Epithelial cell of esophagus (primary cell): ENCODE measurements around the gene DCDC2C.

Experiments
- DNase-seq: peaks from one replicate; pipeline ENCODE4 v3.0.0; 2010; ENCODE audit warnings: low read depth
- H3K4me3 ChIP-seq: 2 replicates; pipeline ENCODE4 v1.5.1; 2011; ENCODE audit warnings: mild to moderate bottlenecking, low read length, control low read depth
- TF ChIP-seq, protein P1 (sequence below): IDR thresholded peaks from 2 replicates; pipeline ENCODE4 v1.5.1; 2011; ENCODE audit warnings: low read depth, mild to moderate bottlenecking, low read length, control low read depth, inconsistent platforms; ENCODE audit not compliant: insufficient read depth; ENCODE audit errors: missing control alignments

DCDC2C gene

DNA sequence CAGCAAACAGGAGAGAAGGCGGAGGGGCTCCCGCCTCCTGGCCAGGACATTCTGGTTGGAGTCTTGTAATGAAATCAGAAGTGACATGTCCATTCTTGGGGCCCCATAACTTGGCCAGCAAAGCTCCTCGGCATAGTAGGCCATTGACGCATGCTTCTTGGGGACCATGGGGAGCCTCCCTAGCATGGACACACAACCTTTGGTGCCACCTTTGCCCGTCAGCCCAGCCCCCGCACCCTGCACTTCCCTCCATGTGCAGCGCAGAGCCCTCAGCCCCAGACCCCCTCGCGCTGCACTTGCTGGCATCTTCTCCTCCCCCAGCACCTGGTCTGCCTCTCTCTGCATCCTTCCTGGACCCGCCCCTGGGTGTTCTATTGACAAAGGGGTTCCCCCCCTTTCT is 23.1 kb downstream of the DCDC2C start:
- no peak overlapping the region for H3K4me3 ChIP-seq
- no peak for DNase-seq
- TF ChIP-seq, protein P1, sequence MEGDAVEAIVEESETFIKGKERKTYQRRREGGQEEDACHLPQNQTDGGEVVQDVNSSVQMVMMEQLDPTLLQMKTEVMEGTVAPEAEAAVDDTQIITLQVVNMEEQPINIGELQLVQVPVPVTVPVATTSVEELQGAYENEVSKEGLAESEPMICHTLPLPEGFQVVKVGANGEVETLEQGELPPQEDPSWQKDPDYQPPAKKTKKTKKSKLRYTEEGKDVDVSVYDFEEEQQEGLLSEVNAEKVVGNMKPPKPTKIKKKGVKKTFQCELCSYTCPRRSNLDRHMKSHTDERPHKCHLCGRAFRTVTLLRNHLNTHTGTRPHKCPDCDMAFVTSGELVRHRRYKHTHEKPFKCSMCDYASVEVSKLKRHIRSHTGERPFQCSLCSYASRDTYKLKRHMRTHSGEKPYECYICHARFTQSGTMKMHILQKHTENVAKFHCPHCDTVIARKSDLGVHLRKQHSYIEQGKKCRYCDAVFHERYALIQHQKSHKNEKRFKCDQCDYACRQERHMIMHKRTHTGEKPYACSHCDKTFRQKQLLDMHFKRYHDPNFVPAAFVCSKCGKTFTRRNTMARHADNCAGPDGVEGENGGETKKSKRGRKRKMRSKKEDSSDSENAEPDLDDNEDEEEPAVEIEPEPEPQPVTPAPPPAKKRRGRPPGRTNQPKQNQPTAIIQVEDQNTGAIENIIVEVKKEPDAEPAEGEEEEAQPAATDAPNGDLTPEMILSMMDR: no peak

DNA sequence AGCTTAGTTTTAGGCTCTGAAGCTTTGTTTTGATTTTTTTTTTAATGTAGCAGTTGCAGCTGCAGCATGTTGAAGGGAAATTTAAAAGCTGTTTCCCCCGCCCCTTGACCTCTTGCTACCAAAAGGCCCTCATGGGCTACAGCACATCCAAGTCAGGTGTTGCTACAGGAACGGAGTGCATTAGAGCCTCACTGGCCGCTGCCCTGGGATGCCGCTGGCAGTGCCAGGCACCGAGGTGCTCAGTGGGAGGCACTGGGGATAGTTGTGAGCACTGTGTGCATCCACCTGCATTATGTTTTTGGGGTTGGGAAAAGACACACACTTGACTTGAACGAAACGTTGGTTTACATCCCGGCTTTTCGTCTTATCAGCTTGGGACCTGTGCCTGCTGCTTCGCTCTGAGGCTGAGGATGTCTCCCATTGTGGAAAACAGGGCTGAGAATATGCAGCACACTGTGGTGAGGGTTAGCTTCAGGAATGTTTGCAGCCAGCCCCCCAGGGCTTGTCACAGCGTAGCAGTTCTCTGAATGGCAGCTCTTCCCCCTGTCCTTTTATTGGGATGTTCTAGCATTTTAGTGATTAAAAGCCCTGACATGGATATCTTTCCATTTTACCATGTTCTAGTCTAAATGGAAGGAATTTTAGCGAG is 24.1 kb downstream of the DCDC2C start:
- H3K4me3 ChIP-seq: no peak overlapping the region
- TF ChIP-seq, protein P1: no peak
- DNase-seq: no peak

DNA sequence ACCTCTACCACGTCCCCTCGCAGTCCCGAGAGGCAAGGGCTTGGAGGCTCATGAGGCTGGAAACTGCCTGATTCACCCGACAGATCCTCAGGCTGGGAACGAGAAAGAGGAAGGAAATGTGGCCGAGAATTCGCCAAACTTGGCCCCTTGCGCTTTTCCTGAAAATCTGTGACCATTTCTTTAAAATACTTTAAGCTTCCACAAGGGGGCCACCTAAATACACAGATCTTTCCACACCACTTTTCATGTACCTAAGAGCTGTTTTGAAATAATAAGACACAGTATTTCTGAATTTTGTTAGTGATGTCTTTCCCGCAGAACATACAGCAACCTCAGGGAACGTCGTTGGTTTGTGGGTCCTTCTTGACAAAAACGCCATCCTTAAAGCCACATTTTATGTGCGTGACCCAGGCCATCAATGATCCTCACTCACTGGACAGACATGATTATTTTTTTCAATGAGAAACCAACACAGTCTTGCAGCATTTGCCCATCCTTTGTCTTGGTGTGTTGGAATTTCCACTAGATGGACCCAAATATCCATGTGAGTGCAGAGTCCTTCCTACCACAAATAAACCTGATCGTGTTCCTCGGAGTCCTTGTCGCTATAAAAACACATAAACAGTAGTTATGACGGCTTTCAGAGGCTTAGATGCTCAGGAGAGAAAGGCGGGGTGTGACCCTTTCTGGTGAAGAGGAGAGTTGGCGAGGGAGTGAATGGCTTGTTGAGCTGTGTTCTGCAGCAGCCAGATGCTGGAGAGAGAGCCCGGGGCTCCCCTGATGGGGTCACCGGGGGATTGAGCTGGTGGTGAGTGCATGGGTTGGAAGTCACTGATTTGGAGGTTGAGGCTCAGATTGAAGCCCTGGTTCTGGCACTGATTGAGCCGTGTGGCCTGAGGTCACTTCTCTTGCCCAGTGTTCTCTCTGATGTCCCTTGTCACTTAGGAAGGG is 25.0 kb downstream of the DCDC2C start:
- TF ChIP-seq, protein P1: peak; percentile 47
- H3K4me3 ChIP-seq: no peak overlapping the region
- peak; percentile 38 for DNase-seq

DNA sequence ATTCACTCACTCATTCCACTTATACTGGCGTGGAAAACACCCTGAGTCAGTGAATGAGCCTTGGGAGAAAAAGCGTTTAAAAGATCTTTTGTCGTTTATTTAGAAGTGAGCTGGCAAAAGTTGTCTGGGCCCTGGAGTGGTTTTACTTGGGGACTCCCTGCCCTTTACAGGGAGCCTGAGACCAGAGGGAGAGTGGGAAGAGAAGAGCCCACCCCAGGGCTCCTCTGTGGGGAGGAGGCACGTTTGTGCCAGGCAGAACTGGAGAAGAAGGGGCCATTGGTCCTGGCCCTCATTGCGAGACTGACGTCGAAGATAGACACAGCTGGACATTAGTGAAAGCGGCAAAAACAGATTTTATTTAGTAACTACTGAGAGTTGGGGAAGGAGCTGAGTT is 25.7 kb downstream of the DCDC2C start:
- TF ChIP-seq, protein P1: no peak
- no peak for DNase-seq

DNA sequence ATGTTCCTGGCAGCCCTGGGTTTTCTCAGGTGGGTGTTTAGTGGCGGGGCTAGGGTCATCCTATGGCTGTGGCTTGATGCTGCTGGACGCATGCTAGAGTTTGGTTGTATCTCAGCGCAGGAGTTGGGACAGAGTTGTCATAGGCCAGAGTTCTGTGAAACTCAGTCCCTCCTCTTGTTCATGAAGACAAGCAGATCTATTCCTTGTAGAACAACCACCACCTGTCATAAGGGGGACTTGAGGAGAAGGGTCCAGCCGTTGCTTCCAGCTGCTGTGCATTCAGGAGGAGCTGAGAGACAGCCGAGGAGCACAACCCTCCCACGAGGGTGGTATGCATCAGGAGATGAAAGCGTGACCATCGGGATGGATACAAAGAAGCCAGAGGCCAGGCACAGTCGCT is 26.4 kb downstream of the DCDC2C start:
- TF ChIP-seq, protein P1: no peak
- DNase-seq: no peak
- no peak overlapping the region for H3K4me3 ChIP-seq

More for the DNA sequence above, 25.7 kb downstream of the DCDC2C start:
- no peak overlapping the region for H3K4me3 ChIP-seq

DNA sequence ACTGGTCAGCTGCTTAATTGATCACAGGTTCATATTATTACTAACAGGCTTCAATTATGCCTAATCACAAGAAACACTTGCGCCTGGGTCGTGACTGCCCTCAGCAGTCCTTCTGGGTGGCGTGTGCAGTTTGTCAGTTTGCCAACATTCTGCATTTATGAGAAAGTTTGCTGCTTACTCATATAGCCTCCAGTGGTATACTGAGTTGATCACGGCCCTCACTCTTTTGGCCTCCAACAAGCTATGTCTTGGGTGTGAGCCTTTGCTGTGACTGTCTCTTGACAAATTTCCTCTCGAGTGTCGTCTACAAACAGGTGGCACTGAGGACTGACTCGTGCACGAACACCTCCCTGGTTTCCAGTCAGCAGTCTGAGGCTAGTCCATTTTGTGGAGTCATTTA is 27.3 kb downstream of the DCDC2C start:
- no peak overlapping the region for H3K4me3 ChIP-seq
- peak; percentile 44 for DNase-seq
- TF ChIP-seq, protein P1: no peak

DNA sequence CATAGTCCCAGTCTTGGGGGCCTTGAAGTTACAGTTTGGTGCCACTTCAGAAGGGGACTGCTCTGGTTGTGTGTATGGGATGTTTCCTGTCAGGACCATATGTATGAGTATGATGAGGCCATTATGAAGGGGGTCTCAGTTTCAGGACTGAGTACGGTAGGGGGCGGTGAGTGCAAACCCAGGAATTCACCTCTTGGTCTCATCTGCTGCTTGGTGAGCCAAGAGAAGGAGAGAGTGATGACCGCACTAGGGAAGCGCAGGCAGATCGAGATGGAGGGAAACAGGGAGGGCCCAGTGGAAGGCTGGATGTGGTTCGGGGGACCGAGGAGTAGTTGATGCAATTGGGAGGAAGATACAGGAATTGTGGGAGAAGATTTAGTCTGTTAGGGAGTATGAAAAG is 28.5 kb downstream of the DCDC2C start:
- H3K4me3 ChIP-seq: no peak overlapping the region
- no peak for DNase-seq
- TF ChIP-seq, protein P1: no peak
